ENCODE results near the gene BCL11B.

DNA sequence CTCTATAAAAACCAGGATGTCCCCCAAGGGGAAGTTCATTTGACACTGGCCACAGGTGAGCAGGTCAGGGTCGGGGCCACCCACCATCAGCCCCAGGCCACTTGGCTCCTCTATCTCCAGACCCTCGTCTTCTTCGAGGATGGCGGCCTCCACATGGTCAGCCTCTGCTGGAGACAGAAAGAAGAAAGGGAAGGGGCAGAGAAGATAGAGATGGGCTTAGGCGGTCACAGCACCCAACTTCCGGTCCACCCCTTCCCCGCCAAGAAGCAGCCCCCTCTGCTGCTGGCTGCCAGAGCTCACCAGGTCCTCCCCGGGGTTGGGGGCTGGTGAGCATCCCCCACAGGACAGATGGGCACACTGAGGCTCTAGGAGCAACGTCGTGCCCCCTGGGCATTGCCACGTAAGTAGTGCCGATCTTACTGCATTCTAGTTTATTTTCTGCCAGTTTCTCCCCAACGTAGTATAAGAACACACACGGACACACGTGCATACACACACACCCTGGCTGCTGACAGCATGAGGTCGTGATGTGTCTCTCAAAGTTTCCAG is 14.2 kb downstream of the BCL11B start:
- TF ChIP-seq, protein P1, sequence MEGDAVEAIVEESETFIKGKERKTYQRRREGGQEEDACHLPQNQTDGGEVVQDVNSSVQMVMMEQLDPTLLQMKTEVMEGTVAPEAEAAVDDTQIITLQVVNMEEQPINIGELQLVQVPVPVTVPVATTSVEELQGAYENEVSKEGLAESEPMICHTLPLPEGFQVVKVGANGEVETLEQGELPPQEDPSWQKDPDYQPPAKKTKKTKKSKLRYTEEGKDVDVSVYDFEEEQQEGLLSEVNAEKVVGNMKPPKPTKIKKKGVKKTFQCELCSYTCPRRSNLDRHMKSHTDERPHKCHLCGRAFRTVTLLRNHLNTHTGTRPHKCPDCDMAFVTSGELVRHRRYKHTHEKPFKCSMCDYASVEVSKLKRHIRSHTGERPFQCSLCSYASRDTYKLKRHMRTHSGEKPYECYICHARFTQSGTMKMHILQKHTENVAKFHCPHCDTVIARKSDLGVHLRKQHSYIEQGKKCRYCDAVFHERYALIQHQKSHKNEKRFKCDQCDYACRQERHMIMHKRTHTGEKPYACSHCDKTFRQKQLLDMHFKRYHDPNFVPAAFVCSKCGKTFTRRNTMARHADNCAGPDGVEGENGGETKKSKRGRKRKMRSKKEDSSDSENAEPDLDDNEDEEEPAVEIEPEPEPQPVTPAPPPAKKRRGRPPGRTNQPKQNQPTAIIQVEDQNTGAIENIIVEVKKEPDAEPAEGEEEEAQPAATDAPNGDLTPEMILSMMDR (IDR thresholded peaks at IDR 0.05) = no peak
- no peak for TF ChIP-seq POLR2A (IDR thresholded peaks at IDR 0.05)

Data from Peyer's patch (tissue), 4 donors.